Measurements from ENCODE around the gene TOM1L2.

The TOM1L2 gene

DNA sequence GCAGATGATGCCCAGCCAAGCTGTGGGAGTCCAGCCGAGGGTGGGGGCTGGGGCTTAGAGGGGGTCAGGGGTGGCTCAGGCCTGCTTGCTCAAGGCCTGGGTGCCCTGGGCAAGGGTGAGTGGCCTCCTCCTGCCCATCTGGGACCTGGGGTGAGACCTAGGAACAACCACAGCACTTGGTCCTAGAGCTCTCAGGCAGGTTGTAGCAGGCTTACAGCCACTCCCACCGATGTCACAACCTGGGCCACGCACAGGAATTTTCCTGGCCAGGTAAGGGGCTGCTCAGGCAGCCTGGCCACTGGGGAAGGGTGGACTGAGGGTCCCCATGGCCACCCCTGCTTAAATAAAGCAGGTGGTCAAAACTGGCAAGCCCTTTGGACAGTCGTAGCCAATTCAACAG is 129.1 kb downstream of the TOM1L2 start:
- Histone ChIP-seq H3K4me1 (ENCODE audit: low read length) (peaks cover 19% of the 10 kb centered on the region), H3K27ac (ENCODE audit: low read length) (no peak overlapping the region), H3K36me3 (replicated peaks; ENCODE audit: insufficient read depth, low read length) (no peaks in the 10 kb centered on the region), H3K79me2 (ENCODE audit: low read length) (no peaks in the 10 kb centered on the region), H3K4me2 (ENCODE audit: low read depth, low read length) (no peak overlapping the region), H3K9me3 (replicated peaks; ENCODE audit: insufficient read depth, low read length) (no peaks in the 10 kb centered on the region), H3K4me3 (ENCODE audit: low read length) (no peak overlapping the region), H3F3A (ENCODE audit: insufficient read depth, low read length) (peaks cover 10% of the 10 kb centered on the region), H3K27me3 (replicated peaks; ENCODE audit: insufficient read depth, low read length) (no peaks in the 10 kb centered on the region), H3K9me2 (replicated peaks; ENCODE audit: insufficient read depth, low read length) (no peaks in the 10 kb centered on the region), H4K20me1 (ENCODE audit: insufficient read depth, low read length) (no peaks in the 10 kb centered on the region), H2AFZ (ENCODE audit: low read length) (no peak overlapping the region), H3K9ac (ENCODE audit: low read length) (no peak overlapping the region)
- TF ChIP-seq EZH2phosphoT487 (IDR thresholded peaks at IDR 0.05; ENCODE audit: low read length), result no peak
- no peak for DNase-seq

DNA sequence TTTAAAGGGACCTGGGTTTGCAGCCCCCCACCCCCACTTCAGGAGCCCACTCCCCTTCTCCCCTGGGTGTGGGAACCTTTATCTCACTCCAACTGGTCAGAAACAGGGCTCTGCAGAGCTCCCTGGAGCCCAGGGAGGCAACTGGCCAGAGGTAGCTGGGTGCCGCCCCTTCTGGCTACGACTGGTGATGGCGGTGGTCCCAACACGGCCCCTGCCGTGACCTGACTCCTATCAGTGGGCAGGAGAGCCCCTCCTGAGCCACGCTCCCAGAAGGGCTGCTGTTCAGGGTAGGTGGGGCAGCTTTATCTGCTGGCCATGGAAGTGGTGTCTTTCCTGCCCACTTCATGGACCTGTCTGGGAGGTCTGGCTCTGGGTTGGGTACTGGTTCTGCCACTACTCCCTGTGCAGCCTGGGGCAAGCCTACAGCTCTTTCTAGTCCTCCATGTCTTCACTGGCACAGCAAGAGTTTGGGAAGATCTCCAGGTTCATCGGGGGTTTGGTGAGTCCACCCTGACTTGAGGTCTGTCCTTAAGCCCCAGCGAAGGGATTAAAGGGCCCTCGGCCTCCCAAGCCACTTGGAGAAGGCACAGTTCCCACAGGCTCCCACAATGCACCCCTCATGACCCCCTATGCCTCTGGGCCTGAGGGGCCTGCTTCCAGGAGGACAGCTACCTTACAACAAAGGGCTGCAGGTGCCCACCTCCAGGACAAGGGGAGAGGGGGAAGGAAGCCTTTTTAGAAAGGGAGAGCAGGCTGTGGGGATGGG is 129.9 kb downstream of the TOM1L2 start:
- DNase-seq, result no peak
- TF ChIP-seq EZH2phosphoT487 (IDR thresholded peaks at IDR 0.05; ENCODE audit: low read length) (no peak), EZH2 (optimal IDR thresholded peaks at IDR 0.05; ENCODE audit: low read depth, low read length) (no peak)
- TF ChIP-seq, protein P1, sequence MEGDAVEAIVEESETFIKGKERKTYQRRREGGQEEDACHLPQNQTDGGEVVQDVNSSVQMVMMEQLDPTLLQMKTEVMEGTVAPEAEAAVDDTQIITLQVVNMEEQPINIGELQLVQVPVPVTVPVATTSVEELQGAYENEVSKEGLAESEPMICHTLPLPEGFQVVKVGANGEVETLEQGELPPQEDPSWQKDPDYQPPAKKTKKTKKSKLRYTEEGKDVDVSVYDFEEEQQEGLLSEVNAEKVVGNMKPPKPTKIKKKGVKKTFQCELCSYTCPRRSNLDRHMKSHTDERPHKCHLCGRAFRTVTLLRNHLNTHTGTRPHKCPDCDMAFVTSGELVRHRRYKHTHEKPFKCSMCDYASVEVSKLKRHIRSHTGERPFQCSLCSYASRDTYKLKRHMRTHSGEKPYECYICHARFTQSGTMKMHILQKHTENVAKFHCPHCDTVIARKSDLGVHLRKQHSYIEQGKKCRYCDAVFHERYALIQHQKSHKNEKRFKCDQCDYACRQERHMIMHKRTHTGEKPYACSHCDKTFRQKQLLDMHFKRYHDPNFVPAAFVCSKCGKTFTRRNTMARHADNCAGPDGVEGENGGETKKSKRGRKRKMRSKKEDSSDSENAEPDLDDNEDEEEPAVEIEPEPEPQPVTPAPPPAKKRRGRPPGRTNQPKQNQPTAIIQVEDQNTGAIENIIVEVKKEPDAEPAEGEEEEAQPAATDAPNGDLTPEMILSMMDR (IDR thresholded peaks at IDR 0.05; ENCODE audit: low read length), result no peak
- Histone ChIP-seq H3K27me3 (replicated peaks; ENCODE audit: insufficient read depth, low read length) (no peaks in the 10 kb centered on the region), H3K27ac (ENCODE audit: low read length) (no peak overlapping the region), H3K9me2 (replicated peaks; ENCODE audit: insufficient read depth, low read length) (no peaks in the 10 kb centered on the region), H3K4me3 (ENCODE audit: low read length) (no peak overlapping the region), H4K20me1 (ENCODE audit: insufficient read depth, low read length) (no peaks in the 10 kb centered on the region), H3K36me3 (replicated peaks; ENCODE audit: insufficient read depth, low read length) (no peaks in the 10 kb centered on the region), H3K9ac (ENCODE audit: low read length) (no peak overlapping the region), H3K4me1 (ENCODE audit: low read length) (peaks cover 27% of the 10 kb centered on the region), H3K9me3 (replicated peaks; ENCODE audit: insufficient read depth, low read length) (no peaks in the 10 kb centered on the region), H2AFZ (ENCODE audit: low read length) (no peak overlapping the region), H3F3A (ENCODE audit: insufficient read depth, low read length) (peaks cover 10% of the 10 kb centered on the region), H3K79me2 (ENCODE audit: low read length) (no peaks in the 10 kb centered on the region), H3K4me2 (ENCODE audit: low read depth, low read length) (no peak overlapping the region)

DNA sequence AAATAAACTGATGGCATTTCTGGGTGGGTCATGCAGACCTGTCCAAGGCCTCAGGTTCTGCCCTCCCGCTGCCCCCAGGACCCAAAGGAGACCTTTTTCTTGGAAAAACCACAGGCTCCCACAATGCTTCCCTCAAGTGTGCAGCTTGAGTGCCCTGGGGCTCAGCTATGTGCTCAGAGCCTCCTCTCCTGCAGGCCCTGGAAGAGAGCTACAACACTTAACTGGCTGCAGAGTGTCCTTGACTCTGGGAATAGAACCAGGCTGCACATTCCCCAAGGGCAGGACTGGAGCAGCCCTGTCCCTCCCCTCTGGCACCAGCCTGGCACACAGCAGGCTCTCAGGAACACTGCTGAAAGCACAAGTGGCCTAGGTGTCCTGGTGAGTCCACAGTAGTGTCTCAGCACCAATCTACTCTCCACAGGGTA is 130.6 kb downstream of the TOM1L2 start:
- Histone ChIP-seq H3K4me3 (ENCODE audit: low read length) (no peak overlapping the region), H3K9ac (ENCODE audit: low read length) (no peak overlapping the region), H3K79me2 (ENCODE audit: low read length) (no peaks in the 10 kb centered on the region), H3K36me3 (replicated peaks; ENCODE audit: insufficient read depth, low read length) (no peaks in the 10 kb centered on the region), H3F3A (ENCODE audit: insufficient read depth, low read length) (peaks cover 10% of the 10 kb centered on the region), H3K9me2 (replicated peaks; ENCODE audit: insufficient read depth, low read length) (no peaks in the 10 kb centered on the region), H3K9me3 (replicated peaks; ENCODE audit: insufficient read depth, low read length) (no peaks in the 10 kb centered on the region), H4K20me1 (ENCODE audit: insufficient read depth, low read length) (no peaks in the 10 kb centered on the region), H2AFZ (ENCODE audit: low read length) (no peak overlapping the region), H3K4me1 (ENCODE audit: low read length) (peaks cover 31% of the 10 kb centered on the region), H3K27ac (ENCODE audit: low read length) (no peak overlapping the region), H3K27me3 (replicated peaks; ENCODE audit: insufficient read depth, low read length) (no peaks in the 10 kb centered on the region), H3K4me2 (ENCODE audit: low read depth, low read length) (no peak overlapping the region)
- no peak for DNase-seq
- TF ChIP-seq EZH2 (optimal IDR thresholded peaks at IDR 0.05; ENCODE audit: low read depth, low read length) (no peak), EZH2phosphoT487 (IDR thresholded peaks at IDR 0.05; ENCODE audit: low read length) (no peak)
- TF ChIP-seq, protein P1 (IDR thresholded peaks at IDR 0.05; ENCODE audit: low read length), result no peak

Measured in MM.1S (cell line).